HG02852 (cell line): ENCODE results near the gene OR2A2.

Experiments used
- ATAC-seq: cut with Tn5 transposase; IDR thresholded peaks from one replicate; pipeline ENCODE4 v1.9.1; 2021; ENCODE audit warnings: mild to moderate bottlenecking, moderate library complexity; ENCODE audit not compliant: unreplicated experiment

The OR2A2 gene

GRCh38 chr7:144137501-144137900, 28.1 kb downstream of the OR2A2 start:
- ATAC-seq: no peak

DNA sequence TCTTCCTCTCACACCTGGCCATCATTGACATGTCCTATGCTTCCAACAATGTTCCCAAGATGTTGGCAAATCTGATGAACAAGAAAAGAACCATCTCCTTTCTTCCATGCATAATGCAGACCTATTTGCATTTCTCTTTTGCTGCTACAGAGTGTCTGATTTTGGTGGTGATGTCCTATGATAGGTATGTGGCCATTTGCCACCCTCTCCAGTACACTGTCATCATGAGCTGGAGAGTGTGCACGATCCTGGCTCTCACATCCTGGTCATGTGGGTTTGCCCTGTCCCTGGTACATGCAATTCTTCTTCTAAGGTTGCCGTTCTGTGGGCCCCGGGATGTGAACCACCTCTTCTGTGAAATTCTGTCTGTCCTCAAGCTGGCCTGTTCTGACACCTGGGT, 32.8 kb downstream of the OR2A2 start:
- no peak for ATAC-seq

DNA sequence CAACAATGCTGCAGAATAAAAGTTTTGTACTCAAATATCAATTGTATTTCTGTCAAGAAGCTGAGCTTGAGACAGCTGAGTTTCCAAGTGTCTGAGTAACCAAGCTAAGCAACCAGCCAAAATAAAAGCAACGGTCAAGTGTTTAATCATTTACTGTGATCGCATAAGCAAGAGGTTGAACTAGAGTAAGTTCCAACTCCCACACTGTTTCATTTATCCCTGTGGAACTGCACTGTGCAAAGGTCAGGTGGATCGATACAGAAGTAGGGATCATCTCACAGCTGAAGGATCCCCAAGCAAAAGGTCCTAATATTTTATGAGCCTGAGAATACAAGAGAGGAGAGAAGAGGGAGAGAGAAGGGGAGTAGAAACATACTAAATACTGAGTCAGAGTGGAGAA, 35.0 kb downstream of the OR2A2 start:
- no peak for ATAC-seq

GRCh38 chr7:144148224-144148827, 38.9 kb downstream of the OR2A2 start:
- ATAC-seq: no peak

- no peak for ATAC-seq
These were observed 49.5 kb downstream of the OR2A2 start for GRCh38 chr7:144158861-144159260.
